Measurements from ENCODE around the gene MYCBP2.

The MYCBP2 gene

GRCh38 chr13:77033717-77034302, 293.1 kb downstream of the MYCBP2 start:
- H3K4me3 ChIP-seq (IDR thresholded peaks at IDR 0.05; ENCODE audit: insufficient read depth, low read depth, low read length): no peak overlapping the region
- no peak overlapping the region for H2AFZ ChIP-seq (ENCODE audit: low read depth)
- no peaks in the 10 kb centered on the region for H3K79me2 ChIP-seq (ENCODE audit: insufficient read depth, low read depth)
- no peak overlapping the region for H3K4me2 ChIP-seq
- no peak overlapping the region for H3K27ac ChIP-seq
- H3K4me1 ChIP-seq (ENCODE audit: low read depth, poor library complexity, severe bottlenecking): no peaks in the 10 kb centered on the region
- no peak overlapping the region for H3K9ac ChIP-seq
- H4K20me1 ChIP-seq (ENCODE audit: insufficient read depth): no peaks in the 10 kb centered on the region
- TF ChIP-seq CTCF (conservative IDR thresholded peaks at IDR 0.05; ENCODE audit: low read depth, low read length): no peak
- no peaks in the 10 kb centered on the region for H3K36me3 ChIP-seq (ENCODE audit: insufficient read depth)
- no peaks in the 10 kb centered on the region for H3K27me3 ChIP-seq (ENCODE audit: insufficient read depth, low read depth)

GRCh38 chr13:77031656-77032243, 295.1 kb downstream of the MYCBP2 start:
- H3K4me1 ChIP-seq (ENCODE audit: low read depth, poor library complexity, severe bottlenecking): peaks cover 9% of the 10 kb centered on the region
- no peak for TF ChIP-seq CTCF (conservative IDR thresholded peaks at IDR 0.05; ENCODE audit: low read depth, low read length)
- H4K20me1 ChIP-seq (ENCODE audit: insufficient read depth): no peaks in the 10 kb centered on the region
- no peaks in the 10 kb centered on the region for H3K79me2 ChIP-seq (ENCODE audit: insufficient read depth, low read depth)
- no peak overlapping the region for H2AFZ ChIP-seq (ENCODE audit: low read depth)
- no peaks in the 10 kb centered on the region for H3K36me3 ChIP-seq (ENCODE audit: insufficient read depth)
- no peak overlapping the region for H3K4me3 ChIP-seq (IDR thresholded peaks at IDR 0.05; ENCODE audit: insufficient read depth, low read depth, low read length)
- no peak overlapping the region for H3K9ac ChIP-seq
- no peak overlapping the region for H3K4me2 ChIP-seq
- no peaks in the 10 kb centered on the region for H3K27me3 ChIP-seq (ENCODE audit: insufficient read depth, low read depth)
- no peak overlapping the region for H3K27ac ChIP-seq

GRCh38 chr13:77029436-77029835, 297.5 kb downstream of the MYCBP2 start:
- TF ChIP-seq CTCF (conservative IDR thresholded peaks at IDR 0.05; ENCODE audit: low read depth, low read length): no peak
- no peak overlapping the region for H2AFZ ChIP-seq (ENCODE audit: low read depth)
- no peak overlapping the region for H3K4me2 ChIP-seq
- H3K36me3 ChIP-seq (ENCODE audit: insufficient read depth): no peaks in the 10 kb centered on the region
- H3K9ac ChIP-seq: no peak overlapping the region
- H3K27me3 ChIP-seq (ENCODE audit: insufficient read depth, low read depth): no peaks in the 10 kb centered on the region
- H4K20me1 ChIP-seq (ENCODE audit: insufficient read depth): no peaks in the 10 kb centered on the region; the same call in 1 of the 2 replicates
- peaks cover 24% of the 10 kb centered on the region for H3K4me1 ChIP-seq (ENCODE audit: low read depth, poor library complexity, severe bottlenecking)
- H3K79me2 ChIP-seq (ENCODE audit: insufficient read depth, low read depth): peaks cover 19% of the 10 kb centered on the region
- H3K27ac ChIP-seq: no peak overlapping the region
- no peak overlapping the region for H3K4me3 ChIP-seq (IDR thresholded peaks at IDR 0.05; ENCODE audit: insufficient read depth, low read depth, low read length)

- Histone ChIP-seq H3K27me3 (ENCODE audit: insufficient read depth, low read depth) (no peaks in the 10 kb centered on the region), H4K20me1 (ENCODE audit: insufficient read depth) (no peaks in the 10 kb centered on the region; the same call in 1 of the 2 replicates), H2AFZ (ENCODE audit: low read depth) (no peak overlapping the region), H3K4me1 (ENCODE audit: low read depth, poor library complexity, severe bottlenecking) (peaks cover 28% of the 10 kb centered on the region), H3K4me3 (IDR thresholded peaks at IDR 0.05; ENCODE audit: insufficient read depth, low read depth, low read length) (no peak overlapping the region), H3K36me3 (ENCODE audit: insufficient read depth) (no peaks in the 10 kb centered on the region), H3K4me2 (peak overlapping the region; percentile 74; the same call in 1 of the 2 replicates), H3K9ac (no peak overlapping the region), H3K27ac (no peak overlapping the region), H3K79me2 (ENCODE audit: insufficient read depth, low read depth) (peaks cover 31% of the 10 kb centered on the region)
- no peak for TF ChIP-seq CTCF (conservative IDR thresholded peaks at IDR 0.05; ENCODE audit: low read depth, low read length)
These were observed 298.7 kb downstream of the MYCBP2 start for GRCh38 chr13:77028202-77028601.

All from KMS-11 (cell line).